Transverse colon (tissue), 3 donors: ENCODE measurements around the gene TMEM69.

Experiments used
- CTCF ChIP-seq, 5 experiments: fragments of 200-600 bp in 3 of 5; fragments of 450-650 bp in 2 of 5; sonication (generic) in 3 of 5; IDR thresholded peaks; 1 replicate in 2 of 5; 2 replicates in 3 of 5; pipeline ENCODE4 v1.5.1; 2016 to 2017; ENCODE audit warnings: antibody characterized with exemption in 5 of 5, inconsistent platforms in 3 of 5, mild to moderate bottlenecking in 2 of 5, moderate library complexity in 1 of 5
- EP300 ChIP-seq: sonication (generic); formaldehyde crosslinking; IDR thresholded peaks from one replicate; pipeline ENCODE4 v1.6.1; 2017; ENCODE audit warnings: antibody characterized with exemption, low read depth
- POLR2A ChIP-seq: fragments of 450-650 bp; IDR thresholded peaks from one replicate; pipeline ENCODE4 v1.6.1; 2016; ENCODE audit warnings: antibody characterized with exemption, mild to moderate bottlenecking, moderate library complexity

DNA sequence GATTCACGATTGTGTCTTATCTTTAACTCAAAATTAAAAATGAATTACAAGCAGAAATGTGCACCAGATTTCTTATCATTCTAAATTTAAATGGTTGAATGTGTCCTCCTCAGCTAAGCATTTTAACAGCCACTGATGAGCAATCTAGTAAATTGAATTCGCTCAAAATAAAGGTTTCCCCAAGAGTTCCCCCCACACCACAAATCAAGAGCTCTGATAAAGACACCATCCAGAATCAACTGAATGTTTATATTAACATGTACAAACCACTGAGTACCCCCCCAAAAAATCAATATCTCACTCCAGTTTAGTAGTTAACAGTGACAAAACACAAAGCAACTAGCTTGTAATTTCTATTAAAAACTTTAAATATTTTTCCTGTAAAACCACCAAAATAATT lies 3.6 kb upstream of the TMEM69 start:
- TF ChIP-seq POLR2A (no peak), CTCF (IDR thresholded peaks at IDR 0.05) (no peak), EP300 (no peak)
